SK-N-SH (cell line): Measurements from ENCODE around the gene PPIP5K1. TPM values are rescaled to one million over a fixed set of nuclear protein-coding genes. Genes with fewer than 3 reads are reported as not detected.
A peak's percentile ranks its signal among the peaks of the same experiment; 100 is the strongest.

Experiments used
- CTCF ChIA-PET: fragments of 300-600, 350-600 bp; formaldehyde crosslinking; extraction: SDS; loops from one replicate; lab custom pipeline; 2021; lab: Yijun Ruan, JAX
- POLR2A ChIA-PET: fragments of 350-600 bp; sonication (Branson Sonifier 250); formaldehyde crosslinking; extraction: SDS; loops from one replicate; lab custom pipeline; 2020; ENCODE audit warnings: antibody characterized with exemption, inconsistent platforms; lab: Yijun Ruan, JAX
- DNase-seq: peaks from one replicate; pipeline ENCODE4 v3.0.0; 2012
- H2AFZ ChIP-seq: fragments of 200-600 bp; sonication (generic); 2 replicates; pipeline ENCODE4 v1.8.1; 2016; ENCODE audit warnings: antibody characterized with exemption, mild to moderate bottlenecking, low read depth
- H3F3A ChIP-seq: fragments of 200-600 bp; sonication (generic); replicated peaks from 2 replicates; pipeline ENCODE3; 2016; ENCODE audit warnings: antibody characterized with exemption, mild to moderate bottlenecking; ENCODE audit not compliant: insufficient read depth
- H3K27ac ChIP-seq, 2 experiments: fragments of 200-500 bp in 1 of 2; fragments of 200-600 bp in 1 of 2; sonication (Bioruptor generic) in 1 of 2; sonication (generic), shearing (Covaris generic) in 1 of 2; 2 replicates each; pipeline versions ENCODE4 v1.5.1 to v1.6.1; 2014 to 2016; ENCODE audit warnings: low read depth in 2 of 2, inconsistent platforms in 1 of 2, low read length in 1 of 2, mild to moderate bottlenecking in 1 of 2, mixed read lengths in 1 of 2
- H3K27me3 ChIP-seq: fragments of 200-600 bp; sonication (generic), shearing (Covaris generic); 2 replicates; pipeline ENCODE4 v1.6.1; 2016; ENCODE audit warnings: mixed run types; ENCODE audit not compliant: insufficient read depth
- H3K36me3 ChIP-seq, 2 experiments: fragments of 200-500 bp in 1 of 2; fragments of 200-600 bp in 1 of 2; sonication (Bioruptor generic) in 1 of 2; sonication (generic) in 1 of 2; replicated peaks in 1 of 2; 2 replicates each; pipeline versions ENCODE3 to v1.5.1; 2014 to 2016; ENCODE audit warnings: low read length in 1 of 2, mild to moderate bottlenecking in 1 of 2; ENCODE audit not compliant: insufficient read depth in 2 of 2, control insufficient read depth in 1 of 2
- H3K4me1 ChIP-seq, 2 experiments: fragments of 200-500 bp in 1 of 2; fragments of 200-600 bp in 1 of 2; sonication (Bioruptor generic) in 1 of 2; sonication (generic), shearing (Covaris generic) in 1 of 2; 2 replicates each; pipeline versions ENCODE4 v1.5.1 to v1.6.1; 2014 to 2016; ENCODE audit warnings: low read depth in 1 of 2, low read length in 1 of 2, mixed run types in 1 of 2; ENCODE audit not compliant: insufficient read depth in 2 of 2, control insufficient read depth in 1 of 2
- H3K4me2 ChIP-seq: fragments of 200-600 bp; sonication (generic), shearing (Covaris generic); 2 replicates; pipeline ENCODE4 v1.6.1; 2017; ENCODE audit warnings: mixed run types
- H3K4me3 ChIP-seq, 2 experiments: fragments of 200-500 bp in 1 of 2; fragments of 200-600 bp in 1 of 2; sonication (Bioruptor generic) in 1 of 2; sonication (generic), shearing (Covaris generic) in 1 of 2; 2 replicates each; pipeline versions ENCODE4 v1.5.1 to v1.8.1; 2014 to 2016; ENCODE audit warnings: low read depth in 2 of 2, inconsistent platforms in 1 of 2, low read length in 1 of 2, mild to moderate bottlenecking in 1 of 2, mixed read lengths in 1 of 2, moderate library complexity in 1 of 2
- H3K79me2 ChIP-seq: fragments of 200-600 bp; sonication (generic); 2 replicates; pipeline ENCODE4 v1.8.1; 2017; ENCODE audit warnings: mild to moderate bottlenecking; ENCODE audit not compliant: insufficient read depth
- H3K9ac ChIP-seq: fragments of 200-600 bp; sonication (generic); 2 replicates; pipeline ENCODE4 v1.6.1; 2017; ENCODE audit warnings: mixed run types
- H3K9me2 ChIP-seq: fragments of 200-600 bp; sonication (generic); 2 replicates; pipeline ENCODE4 v1.6.1; 2017; ENCODE audit warnings: mixed run types
- H3K9me3 ChIP-seq: fragments of 200-600 bp; sonication (generic); 2 replicates; pipeline ENCODE4 v1.6.1; 2017; ENCODE audit warnings: mixed run types, mild to moderate bottlenecking, moderate library complexity
- H4K20me1 ChIP-seq: fragments of 200-600 bp; sonication (generic); 2 replicates; pipeline ENCODE4 v1.6.1; 2017; ENCODE audit warnings: mild to moderate bottlenecking, mixed run types; ENCODE audit not compliant: insufficient read depth
- CTCF ChIP-seq: fragments of 200-600 bp; sonication (generic); IDR thresholded peaks from 2 replicates; pipeline ENCODE4 v1.6.1; 2017; ENCODE audit warnings: antibody characterized with exemption, mild to moderate bottlenecking, moderate library complexity
- EZH2phosphoT487 ChIP-seq: fragments of 200-600 bp; sonication (generic); IDR thresholded peaks from 2 replicates; pipeline ENCODE4 v1.6.1; 2017; ENCODE audit warnings: low read depth, mixed run types, mild to moderate bottlenecking, antibody characterized with exemption, moderate library complexity, borderline replicate concordance
- FOXM1 ChIP-seq: IDR thresholded peaks from 2 replicates; pipeline ENCODE4 v1.4.0; 2012; ENCODE audit warnings: low read depth, mild to moderate bottlenecking
- GABPA ChIP-seq: IDR thresholded peaks from 2 replicates; pipeline ENCODE4 v1.4.0; 2012; ENCODE audit warnings: low read depth, mild to moderate bottlenecking
- GATA2 ChIP-seq: sonication (generic); formaldehyde crosslinking; IDR thresholded peaks from 2 replicates; pipeline ENCODE4 v1.5.0; 2020; ENCODE audit warnings: mild to moderate bottlenecking, missing genetic modification reagents
- JUND ChIP-seq: IDR thresholded peaks from 2 replicates; pipeline ENCODE4 v1.4.0; 2012
- MEF2A ChIP-seq: IDR thresholded peaks from 2 replicates; pipeline ENCODE4 v1.4.0; 2012; ENCODE audit warnings: low read depth, borderline replicate concordance
- NFIC ChIP-seq: IDR thresholded peaks from 2 replicates; pipeline ENCODE4 v1.4.0; 2012; ENCODE audit warnings: borderline replicate concordance
- NRF1 ChIP-seq: IDR thresholded peaks from 2 replicates; pipeline ENCODE4 v1.6.1; 2012; ENCODE audit warnings: low read depth, mild to moderate bottlenecking, low read length
- RAD21 ChIP-seq: IDR thresholded peaks from 2 replicates; pipeline ENCODE4 v1.6.1; 2012; ENCODE audit warnings: mild to moderate bottlenecking, low read length
- RCOR1 ChIP-seq: fragments of 150-350 bp; IDR thresholded peaks from 2 replicates; pipeline ENCODE4 v1.6.1; 2017; ENCODE audit warnings: antibody characterized with exemption, low read length
- RFX5 ChIP-seq: IDR thresholded peaks from 2 replicates; pipeline ENCODE4 v1.6.1; 2012; ENCODE audit warnings: mild to moderate bottlenecking, improper control_type of control experiment, low read length
- RXRA ChIP-seq: IDR thresholded peaks from 2 replicates; pipeline ENCODE4 v1.4.0; 2012; ENCODE audit warnings: low read depth, mild to moderate bottlenecking, borderline replicate concordance
- SMC3 ChIP-seq: IDR thresholded peaks from 2 replicates; pipeline ENCODE4 v1.6.1; 2012; ENCODE audit warnings: low read depth, low read length, improper control_type of control experiment
- USF2 ChIP-seq: fragments of 150-350 bp; IDR thresholded peaks from 2 replicates; pipeline ENCODE4 v1.6.1; 2017; ENCODE audit warnings: antibody characterized with exemption, low read length, low read depth, borderline replicate concordance
- YY1 ChIP-seq: IDR thresholded peaks from 2 replicates; pipeline ENCODE4 v1.4.0; 2012; ENCODE audit warnings: low read depth, mild to moderate bottlenecking
- ZBTB33 ChIP-seq: IDR thresholded peaks from 2 replicates; pipeline ENCODE4 v1.4.0; 2012; ENCODE audit warnings: low read depth, borderline replicate concordance
- WGBS: methylation state at CpG from one replicate; pipeline ENCODE4 v1.1.6; 2017; ENCODE audit warnings: low lambda C conversion rate; 5-methylcytosine and 5-hydroxymethylcytosine counted together
- polyA plus RNA-seq, 3 experiments: library from polyadenylated mRNA; depleted of rRNA; stranded (reverse); fragments of >200 nt; gene quantifications; 2 replicates each; pipeline ENCODE4 v1.2.3, GENCODE V29; 2012

PPIP5K1 gene
- polyA plus RNA-seq, 1 of the 3 experiments (the other 2 are of a cell fraction) = 28.5 TPM

- H3K9me3 ChIP-seq = no peaks in the 10 kb centered on the region
- peak overlapping the region in 1 of 2 experiments; percentile 32; a peak in 2 of 4 replicates for H3K27ac ChIP-seq
- H3K9me2 ChIP-seq = no peaks in the 10 kb centered on the region
- CTCF ChIA-PET = interaction anchor here (0.6 to 4.0 kb wide), 50 partner anchors 9 to 256 kb away, joined by 3 to 42 read pairs (median 4); partner anchors contain the start of genes TP53BP1, TUBGCP4 and ZSCAN29
- no peak overlapping the region for H2AFZ ChIP-seq
- no peaks in the 10 kb centered on the region for H3K27me3 ChIP-seq
- POLR2A ChIA-PET = interaction anchor here (0.5 kb wide), 1 partner anchor 53 kb away, joined by 4 read pairs; no protein-coding TSS in a partner anchor
- peak; percentile 57 for DNase-seq
- no peaks in the 10 kb centered on the region for H4K20me1 ChIP-seq
- 65% methylated on average over 4 of the region's 4 CpGs for WGBS
- 0 out of 2 replicates have a peak, but pooled peaks cover 3% of the 10 kb centered on the region for H3K79me2 ChIP-seq
- 0 out of 4 replicates have a peak overlapping the region, but pooled peaks of 1 of the 2 experiments have one; percentile 7 for H3K4me3 ChIP-seq
- H3K36me3 ChIP-seq = no peaks in the 10 kb centered on the region
- H3K4me1 ChIP-seq = peaks cover 22 to 46% of the 10 kb centered on the region in 2 experiments
- peaks cover 8% of the 10 kb centered on the region for H3F3A ChIP-seq
- H3K4me2 ChIP-seq = peak overlapping the region; percentile 11
- no peak overlapping the region for H3K9ac ChIP-seq
- TF ChIP-seq NFIC (no peak), SMC3 (peak; percentile 60), NRF1 (no peak), EZH2phosphoT487 (no peak), RAD21 (peak; percentile 81), FOXM1 (no peak), RXRA (no peak), USF2 (no peak), CTCF (peak; percentile 71)
These were observed 75.6 kb downstream of the PPIP5K1 start for GRCh38 chr15:43514241-43515057.

GRCh38 chr15:43513550-43513949 is 76.5 kb downstream of the PPIP5K1 start:
- POLR2A ChIA-PET = interaction anchor here (0.5 kb wide), 1 partner anchor 52 kb away, joined by 4 read pairs; no protein-coding TSS in a partner anchor
- 32% methylated on average over 1 of the region's 1 CpG for WGBS
- Histone ChIP-seq H3K27me3 (no peaks in the 10 kb centered on the region), H3K4me2 (peak overlapping the region; percentile 11; the same call in 1 of the 2 replicates), H2AFZ (peak overlapping the region; percentile 54; the same call in 1 of the 2 replicates)
- no peak for DNase-seq
- no peak for TF ChIP-seq NRF1
- no peak for TF ChIP-seq RCOR1
- TF ChIP-seq ZBTB33 = no peak
- no peak for TF ChIP-seq MEF2A
- TF ChIP-seq GABPA = no peak
- TF ChIP-seq JUND = no peak
- no peak for TF ChIP-seq RFX5
- TF ChIP-seq YY1 = no peak
- no peak for TF ChIP-seq GATA2 (CRISPR knock-in tag)
- no peak for TF ChIP-seq EZH2phosphoT487
- TF ChIP-seq FOXM1 = no peak
- TF ChIP-seq, all 33 proteins: peak for 0
- Histone ChIP-seq H3K36me3 (no peaks in the 10 kb centered on the region), H3K9me3 (no peaks in the 10 kb centered on the region), H4K20me1 (no peaks in the 10 kb centered on the region), H3K4me1 (peaks cover 27 to 45% of the 10 kb centered on the region in 2 experiments), H3K27ac (peak overlapping the region in 1 of 2 experiments; percentile 32; a peak in 1 of 4 replicates), H3K9ac (no peak overlapping the region), H3F3A (peaks cover 11% of the 10 kb centered on the region), H3K4me3 (no peak overlapping the region), H3K79me2 (no peaks in the 10 kb centered on the region), H3K9me2 (no peaks in the 10 kb centered on the region)
- CTCF ChIA-PET = interaction anchor here (0.7 to 4.0 kb wide), 17 partner anchors 10 to 185 kb away, joined by 3 to 42 read pairs (median 5); partner anchors contain the start of genes TP53BP1, TUBGCP4 and ZSCAN29
